GM21367 (cell line): Measurements from ENCODE around the gene ARHGEF39.

Experiments used
- ATAC-seq: cut with Tn5 transposase; IDR thresholded peaks from one replicate; pipeline ENCODE4 v1.9.1; 2021; ENCODE audit not compliant: unreplicated experiment

ARHGEF39 gene

GRCh38 chr9:35691757-35692301, 26.8 kb upstream of the ARHGEF39 start:
- ATAC-seq, result no peak

GRCh38 chr9:35691334-35691650, 26.3 kb upstream of the ARHGEF39 start:
- no peak for ATAC-seq

GRCh38 chr9:35690614-35691333, 25.8 kb upstream of the ARHGEF39 start:
- ATAC-seq, result no peak

GRCh38 chr9:35690294-35690613, 25.3 kb upstream of the ARHGEF39 start:
- ATAC-seq, result no peak

GRCh38 chr9:35689542-35690293, 24.7 kb upstream of the ARHGEF39 start, which contains the start of gene TPM2:
TSS of gene TPM2 (minus strand) at chr9:35689925. CDS start at chr9:35689817, 108 bp downstream.
- ATAC-seq, result no peak

GRCh38 chr9:35688558-35689541, 23.9 kb upstream of the ARHGEF39 start:
- no peak for ATAC-seq

- no peak for ATAC-seq
Measured at GRCh38 chr9:35687972-35688557, 23.1 kb upstream of the ARHGEF39 start.

- no peak for ATAC-seq
Measured at GRCh38 chr9:35687306-35687705, 22.3 kb upstream of the ARHGEF39 start.

GRCh38 chr9:35686222-35687203, 21.5 kb upstream of the ARHGEF39 start:
- no peak for ATAC-seq

- no peak for ATAC-seq
Measured at GRCh38 chr9:35685506-35685905, 20.5 kb upstream of the ARHGEF39 start.

- no peak for ATAC-seq
Measured at GRCh38 chr9:35684921-35685320, 19.9 kb upstream of the ARHGEF39 start.

- no peak for ATAC-seq
Measured at GRCh38 chr9:35683323-35683722, 18.3 kb upstream of the ARHGEF39 start.

GRCh38 chr9:35682520-35683315, 17.7 kb upstream of the ARHGEF39 start:
- ATAC-seq, result no peak

GRCh38 chr9:35682051-35682450, 17.1 kb upstream of the ARHGEF39 start:
- ATAC-seq, result no peak

GRCh38 chr9:35681341-35682002, 16.5 kb upstream of the ARHGEF39 start:
- no peak for ATAC-seq

GRCh38 chr9:35680331-35681105, 15.5 kb upstream of the ARHGEF39 start:
- no peak for ATAC-seq

GRCh38 chr9:35679766-35680330, 14.9 kb upstream of the ARHGEF39 start:
- ATAC-seq, result no peak
